Esophagus squamous epithelium (tissue), 5 donors: ENCODE results near the gene KLHL18. TPM values are rescaled to one million over a fixed set of nuclear protein-coding genes. Genes with fewer than 3 reads are reported as not detected.

ENCODE experiments used
- DNase-seq: peaks from one replicate; lab custom pipeline; 2025; lab: John Stamatoyannopoulos, UW
- H3K27ac ChIP-seq, 4 donors: fragments of 200-600 bp; sonication (generic); one replicate each; pipeline ENCODE4 v1.5.1; 2016 to 2019; ENCODE audit warnings: mild to moderate bottlenecking in 1 of 4
- H3K27me3 ChIP-seq, 4 donors: fragments of 200-600 bp; sonication (generic); 1 replicate in 3 of 4; 2 replicates in 1 of 4; pipeline versions ENCODE4 v1.5.1 to v1.6.0; 2017 to 2021; ENCODE audit warnings: antibody characterized with exemption in 1 of 4
- H3K36me3 ChIP-seq, 3 donors: fragments of 200-600 bp; sonication (generic); one replicate each; pipeline ENCODE4 v1.5.1; 2016 to 2019
- H3K4me1 ChIP-seq, 3 donors: fragments of 200-600 bp; sonication (generic); one replicate each; pipeline ENCODE4 v1.5.1; 2017 to 2019
- H3K4me3 ChIP-seq, 4 donors: fragments of 200-600 bp; sonication (generic); 1 replicate in 3 of 4; 2 replicates in 1 of 4; pipeline ENCODE4 v1.5.1; 2016 to 2019; ENCODE audit warnings: mild to moderate bottlenecking in 2 of 4, moderate library complexity in 1 of 4
- H3K9me3 ChIP-seq, 3 donors: fragments of 200-600 bp; sonication (generic); one replicate each; pipeline ENCODE4 v1.5.1; 2016 to 2019
- POLR2A ChIP-seq, 4 donors: fragments of 450-650 bp; IDR thresholded peaks; one replicate each; pipeline ENCODE4 v1.6.1; 2017; ENCODE audit warnings: antibody characterized with exemption in 4 of 4, mild to moderate bottlenecking in 4 of 4, moderate library complexity in 3 of 4
- WGBS, 2 donors: methylation state at CpG; one replicate each; pipeline ENCODE4 v1.1.5; 2018; 5-methylcytosine and 5-hydroxymethylcytosine counted together
- intact Hi-C: fragments of 100-400 bp; cut with DNase I; formaldehyde crosslinking; loops from one replicate; pipeline ENCODE4 v1.15.0; 2022
- total RNA-seq, 4 donors: library from RNA; depleted of rRNA; stranded (reverse); fragments of >200 nt; gene quantifications; one replicate each; pipeline ENCODE4 v1.1.0, GENCODE V29; 2016
- TF ChIP-seq, protein P1 (sequence below), 6 experiments: fragments of 450-650 bp in 4 of 6; fragments of 200-600 bp in 2 of 6; sonication (generic) in 2 of 6; IDR thresholded peaks; one replicate each; pipeline ENCODE4 v1.5.1; 2016 to 2019; ENCODE audit warnings: antibody characterized with exemption in 6 of 6, mild to moderate bottlenecking in 4 of 6, moderate library complexity in 4 of 6
- donor health status: DM: yes; HTN: yes; CAD: no.

The KLHL18 gene
- total RNA-seq, 4 donors from 2014 or later, result 12.4 to 19.5 (median 17.0) TPM

- H3K27me3 ChIP-seq, result no peaks in the 10 kb centered on the region
- no peaks in the 10 kb centered on the region for H3K4me1 ChIP-seq
- H3K27ac ChIP-seq, result no peak overlapping the region
- 74 to 85% methylated on average over 2 of the region's 2 CpGs for WGBS, 2 donors
- no peak overlapping the region for H3K4me3 ChIP-seq
- H3K36me3 ChIP-seq, result peaks cover 0 to 16% (median 0%) of the 10 kb centered on the region in 3 donors
- H3K9me3 ChIP-seq, result no peaks in the 10 kb centered on the region
- intact Hi-C loops, result no loop called here
- no peak for DNase-seq
- no peak for TF ChIP-seq POLR2A (IDR thresholded peaks at IDR 0.05)
- TF ChIP-seq, protein P1, sequence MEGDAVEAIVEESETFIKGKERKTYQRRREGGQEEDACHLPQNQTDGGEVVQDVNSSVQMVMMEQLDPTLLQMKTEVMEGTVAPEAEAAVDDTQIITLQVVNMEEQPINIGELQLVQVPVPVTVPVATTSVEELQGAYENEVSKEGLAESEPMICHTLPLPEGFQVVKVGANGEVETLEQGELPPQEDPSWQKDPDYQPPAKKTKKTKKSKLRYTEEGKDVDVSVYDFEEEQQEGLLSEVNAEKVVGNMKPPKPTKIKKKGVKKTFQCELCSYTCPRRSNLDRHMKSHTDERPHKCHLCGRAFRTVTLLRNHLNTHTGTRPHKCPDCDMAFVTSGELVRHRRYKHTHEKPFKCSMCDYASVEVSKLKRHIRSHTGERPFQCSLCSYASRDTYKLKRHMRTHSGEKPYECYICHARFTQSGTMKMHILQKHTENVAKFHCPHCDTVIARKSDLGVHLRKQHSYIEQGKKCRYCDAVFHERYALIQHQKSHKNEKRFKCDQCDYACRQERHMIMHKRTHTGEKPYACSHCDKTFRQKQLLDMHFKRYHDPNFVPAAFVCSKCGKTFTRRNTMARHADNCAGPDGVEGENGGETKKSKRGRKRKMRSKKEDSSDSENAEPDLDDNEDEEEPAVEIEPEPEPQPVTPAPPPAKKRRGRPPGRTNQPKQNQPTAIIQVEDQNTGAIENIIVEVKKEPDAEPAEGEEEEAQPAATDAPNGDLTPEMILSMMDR (IDR thresholded peaks at IDR 0.05), result no peak
These were observed 8.1 kb upstream of the KLHL18 start for GRCh38 chr3:47274652-47275051.

DNA sequence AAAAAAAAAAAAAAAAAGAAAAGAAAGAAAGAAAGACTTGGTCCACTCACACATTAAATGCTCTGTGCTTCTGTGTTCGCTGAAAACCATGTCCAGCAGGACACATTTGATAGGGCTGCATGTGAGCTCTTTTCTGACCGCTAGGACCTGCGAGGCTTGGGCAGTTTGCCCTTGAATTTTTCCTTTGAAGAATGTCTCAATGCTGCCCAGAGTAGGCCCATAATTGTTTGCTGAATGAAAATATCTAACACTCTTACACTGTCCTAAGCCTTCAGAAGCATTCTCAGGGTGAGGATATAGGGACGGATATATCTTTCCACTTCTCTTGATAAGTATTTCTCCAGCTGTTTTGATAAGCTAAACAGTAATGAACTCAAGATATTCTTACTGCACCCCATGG lies 6.2 kb upstream of the KLHL18 start:
- no peaks in the 10 kb centered on the region for H3K9me3 ChIP-seq
- TF ChIP-seq POLR2A (IDR thresholded peaks at IDR 0.05), result no peak
- TF ChIP-seq, protein P1 (IDR thresholded peaks at IDR 0.05), result no peak
- intact Hi-C loops, result no loop called here
- H3K27me3 ChIP-seq, result no peaks in the 10 kb centered on the region
- no peak for DNase-seq
- H3K4me3 ChIP-seq, result no peak overlapping the region
- peaks cover 4 to 11% (median 8%) of the 10 kb centered on the region in 3 donors for H3K4me1 ChIP-seq
- peaks cover 0 to 10% (median 0%) of the 10 kb centered on the region in 3 donors for H3K36me3 ChIP-seq
- no peak overlapping the region for H3K27ac ChIP-seq
- 85 to 88% methylated on average over 4 of the region's 4 CpGs for WGBS, 2 donors

DNA sequence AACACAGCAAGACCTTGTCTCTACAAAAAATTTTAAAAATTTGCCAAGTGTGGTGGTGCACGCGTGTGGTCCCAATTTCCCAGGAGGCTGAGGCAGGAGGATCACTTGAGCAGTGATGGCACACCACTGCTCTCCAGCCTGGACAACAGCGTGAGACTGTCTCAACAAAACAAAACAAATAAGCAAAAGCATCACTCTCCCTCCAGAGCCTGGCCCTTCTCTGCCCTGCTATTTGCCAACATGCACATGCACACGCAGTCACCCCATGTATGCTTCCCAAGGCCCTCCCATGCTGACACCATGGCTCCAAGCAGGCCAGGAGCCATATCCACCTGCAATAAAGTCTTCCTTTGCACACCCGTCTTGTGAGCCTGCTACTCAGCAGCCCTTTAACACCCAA lies 2.2 kb upstream of the KLHL18 start:
- Histone ChIP-seq H3K36me3 (no peaks in the 10 kb centered on the region), H3K27me3 (no peaks in the 10 kb centered on the region), H3K9me3 (no peaks in the 10 kb centered on the region), H3K4me3 (no peak overlapping the region), H3K27ac (no peak overlapping the region), H3K4me1 (peaks cover 20 to 40% (median 22%) of the 10 kb centered on the region in 3 donors)
- 90 to 98% methylated on average over 5 of the region's 5 CpGs for WGBS, 2 donors
- intact Hi-C loops, result no loop called here
- TF ChIP-seq POLR2A (IDR thresholded peaks at IDR 0.05), result no peak
- TF ChIP-seq, protein P1 (IDR thresholded peaks at IDR 0.05), result no peak
- DNase-seq, result no peak

DNA sequence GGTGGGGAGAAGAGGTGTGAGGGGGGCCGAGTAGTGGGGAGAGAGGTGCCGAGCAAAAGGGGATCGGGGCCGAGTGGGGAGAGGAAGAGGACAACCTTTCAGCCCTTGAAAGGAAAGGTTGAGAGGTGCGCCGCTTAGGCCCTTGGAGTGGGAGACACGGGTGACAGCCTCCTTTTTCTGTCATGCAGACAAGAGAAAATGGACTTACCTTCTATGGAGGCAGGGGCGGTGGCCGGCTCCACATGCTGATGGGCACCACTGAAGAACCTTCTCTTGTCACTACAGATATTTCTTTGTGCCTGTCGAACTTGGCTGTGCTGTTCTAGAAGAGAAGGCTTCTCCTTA lies 421 bp downstream of the KLHL18 start:
- TF ChIP-seq, protein P1 (IDR thresholded peaks at IDR 0.05), result no peak
- no peak for TF ChIP-seq POLR2A (IDR thresholded peaks at IDR 0.05)
- intact Hi-C loops, result no loop called here
- H3K36me3 ChIP-seq, result peaks cover 0 to 16% (median 0%) of the 10 kb centered on the region in 3 donors
- H3K4me3 ChIP-seq, result peak overlapping the region; percentile 74 to 97 (median 90)
- no peaks in the 10 kb centered on the region for H3K27me3 ChIP-seq
- H3K4me1 ChIP-seq, result peaks cover 20 to 54% (median 22%) of the 10 kb centered on the region in 3 donors
- WGBS, 2 donors, result 0 to 4% methylated on average over 9 to 10 of the region's 10 CpGs
- peak overlapping the region; percentile 92 to 95 (median 94) for H3K27ac ChIP-seq
- DNase-seq, result no peak
- H3K9me3 ChIP-seq, result no peaks in the 10 kb centered on the region

DNA sequence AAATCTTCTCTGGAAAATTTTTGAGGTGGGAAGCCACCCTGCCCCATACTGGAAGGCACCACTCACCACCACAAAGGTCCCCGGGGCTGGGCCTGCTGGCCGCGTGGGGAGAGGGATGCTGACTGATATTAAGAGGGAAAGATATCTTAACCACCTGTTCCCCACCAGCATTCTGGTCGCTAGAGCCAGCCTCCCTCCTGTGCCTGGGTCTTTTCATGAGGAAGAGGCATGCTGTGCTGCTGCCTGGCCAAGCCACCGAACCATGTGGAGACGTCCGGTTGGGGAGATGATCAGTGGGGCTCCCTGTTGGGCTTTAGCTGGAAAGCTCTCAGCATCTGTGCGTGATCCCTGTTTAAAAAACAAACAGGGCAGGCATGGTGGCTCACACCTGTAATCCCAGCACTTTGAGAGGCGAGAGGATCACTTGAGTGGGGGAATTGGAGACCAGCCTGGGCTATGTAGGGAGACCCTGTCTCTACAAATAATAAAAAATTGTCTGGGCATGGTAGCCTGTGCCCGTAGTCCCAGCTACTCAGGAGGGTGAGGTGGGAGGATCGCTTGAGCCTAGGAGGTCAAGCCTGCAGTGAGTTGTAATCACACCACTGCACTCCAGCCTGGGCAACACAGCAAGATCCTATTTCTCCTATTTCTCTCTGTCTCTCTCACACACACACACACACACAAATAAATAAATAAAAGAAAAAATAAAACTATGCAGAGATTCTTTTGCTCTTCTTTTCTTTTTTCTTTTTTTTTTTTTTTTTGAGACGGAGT lies 1.0 kb downstream of the KLHL18 start:
- peaks cover 0 to 22% (median 0%) of the 10 kb centered on the region in 3 donors for H3K36me3 ChIP-seq
- WGBS, 2 donors, result 35 to 45% methylated on average over 7 to 12 of the region's 12 CpGs
- H3K27me3 ChIP-seq, result no peaks in the 10 kb centered on the region
- TF ChIP-seq, protein P1 (IDR thresholded peaks at IDR 0.05), result no peak
- TF ChIP-seq POLR2A (IDR thresholded peaks at IDR 0.05), result no peak
- H3K27ac ChIP-seq, result peak overlapping the region; percentile 92 to 95 (median 94)
- H3K9me3 ChIP-seq, result no peaks in the 10 kb centered on the region
- intact Hi-C loops, result no loop called here
- peaks cover 20 to 58% (median 22%) of the 10 kb centered on the region in 3 donors for H3K4me1 ChIP-seq
- H3K4me3 ChIP-seq, result peak overlapping the region; percentile 74 to 97 (median 90)
- no peak for DNase-seq
